Thyroid gland (tissue), 4 donors: ENCODE data around the gene CCND2.

Source experiments
- CTCF ChIP-seq, 6 experiments: fragments of 200-600 bp in 3 of 6; fragments of 450-650 bp in 3 of 6; sonication (generic) in 3 of 6; IDR thresholded peaks; one replicate each; pipeline ENCODE4 v1.5.1; 2016 to 2019; ENCODE audit warnings: antibody characterized with exemption in 6 of 6, mild to moderate bottlenecking in 2 of 6, inconsistent platforms in 1 of 6, moderate library complexity in 1 of 6
- POLR2A ChIP-seq, 2 donors: fragments of 450-650 bp; IDR thresholded peaks; one replicate each; pipeline ENCODE4 v1.6.1; 2017; ENCODE audit warnings: antibody characterized with exemption in 2 of 2, mild to moderate bottlenecking in 2 of 2, moderate library complexity in 1 of 2

GRCh38 chr12:4261655-4262054 lies 11.9 kb upstream of the CCND2 start:
- TF ChIP-seq CTCF (IDR thresholded peaks at IDR 0.05) (no peak), POLR2A (IDR thresholded peaks at IDR 0.05) (no peak)
